Tibial nerve (tissue), 3 donors: ENCODE results near the gene DNAJC5.

Experiments used
- CTCF ChIP-seq, 5 experiments: fragments of 200-600 bp in 3 of 5; fragments of 450-650 bp in 2 of 5; sonication (generic) in 3 of 5; IDR thresholded peaks; one replicate each; pipeline ENCODE4 v1.5.1; 2016 to 2019; ENCODE audit warnings: antibody characterized with exemption in 5 of 5, mild to moderate bottlenecking in 3 of 5, moderate library complexity in 2 of 5
- POLR2A ChIP-seq, 2 donors: fragments of 450-650 bp; IDR thresholded peaks; one replicate each; pipeline ENCODE4 v1.6.1; 2017; ENCODE audit warnings: antibody characterized with exemption in 2 of 2, mild to moderate bottlenecking in 2 of 2, moderate library complexity in 2 of 2

- TF ChIP-seq POLR2A (IDR thresholded peaks at IDR 0.05), result no peak
- no peak for TF ChIP-seq CTCF (IDR thresholded peaks at IDR 0.05)
These were observed 38.7 kb downstream of the DNAJC5 start for GRCh38 chr20:63933646-63934045.
